GM21360 (cell line): Measurements from ENCODE around the gene S100A10.

Experiments
- ATAC-seq: cut with Tn5 transposase; IDR thresholded peaks from one replicate; pipeline ENCODE4 v1.9.1; 2021; ENCODE audit warnings: mild to moderate bottlenecking, moderate library complexity; ENCODE audit not compliant: unreplicated experiment

Gene S100A10, protein sequence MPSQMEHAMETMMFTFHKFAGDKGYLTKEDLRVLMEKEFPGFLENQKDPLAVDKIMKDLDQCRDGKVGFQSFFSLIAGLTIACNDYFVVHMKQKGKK

DNA sequence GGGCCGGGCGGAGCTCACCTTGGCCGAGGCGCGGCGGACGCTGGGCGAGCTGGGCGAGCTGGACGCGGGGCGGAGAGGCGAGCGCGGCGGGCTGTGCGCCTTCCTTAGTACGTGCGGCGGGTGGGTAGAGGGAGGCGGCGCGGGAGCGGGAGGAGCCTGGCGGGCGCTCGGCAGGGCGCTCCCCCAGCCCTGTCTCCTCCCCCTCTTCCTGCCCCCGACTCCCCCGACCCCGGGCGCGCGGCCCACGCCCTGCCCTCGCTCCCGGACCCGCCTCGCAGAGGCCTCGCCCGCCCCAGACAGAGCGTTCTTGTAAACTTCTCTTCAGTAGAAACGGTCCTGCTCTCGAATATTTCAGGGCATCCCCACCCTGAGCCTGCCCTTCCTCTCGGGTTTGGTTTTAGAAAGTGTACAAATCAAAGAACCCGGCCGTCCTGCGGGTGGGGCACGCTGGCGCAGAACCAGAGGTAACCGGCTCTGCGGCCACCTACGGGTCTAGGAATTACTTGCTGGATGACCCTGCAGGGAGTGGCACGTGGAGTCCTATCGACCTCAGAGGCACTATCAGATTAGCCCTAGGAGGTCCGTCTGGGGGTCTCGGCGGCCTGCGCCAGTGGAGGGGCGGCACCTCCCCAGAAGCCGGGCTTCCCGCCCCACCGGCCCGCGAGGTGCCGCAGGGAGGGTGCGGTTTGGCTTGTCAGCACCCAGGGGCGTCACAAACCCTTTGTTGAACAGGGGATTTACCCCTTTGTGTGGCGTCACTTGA is at the start of gene S100A10:
Gene S100A10, minus strand, starts transcription at position 126 of the 763 bp plus-strand sequence. CDS start 7,629 bp downstream, outside the sequence.
- no peak for ATAC-seq

DNA sequence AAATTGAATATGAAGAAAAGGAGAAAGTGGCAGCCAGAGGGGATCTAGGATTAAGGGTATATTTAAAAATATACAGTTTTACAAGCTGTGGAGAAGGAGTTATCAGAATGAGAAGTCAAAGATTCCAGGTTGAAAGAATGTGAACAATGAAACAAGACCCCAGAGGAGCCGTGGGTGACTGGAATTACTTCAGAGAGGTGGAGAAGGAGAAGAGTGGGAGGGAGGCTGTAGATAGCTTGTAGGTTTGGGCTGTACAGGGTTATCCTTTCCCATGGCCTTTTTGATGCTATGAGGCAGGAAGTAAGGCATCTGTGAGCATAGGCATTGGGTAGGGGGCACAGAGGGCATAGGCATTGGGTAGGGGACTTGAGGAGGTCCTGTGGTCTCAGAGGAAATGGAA is 48.4 kb upstream of the S100A10 start:
- no peak for ATAC-seq

DNA sequence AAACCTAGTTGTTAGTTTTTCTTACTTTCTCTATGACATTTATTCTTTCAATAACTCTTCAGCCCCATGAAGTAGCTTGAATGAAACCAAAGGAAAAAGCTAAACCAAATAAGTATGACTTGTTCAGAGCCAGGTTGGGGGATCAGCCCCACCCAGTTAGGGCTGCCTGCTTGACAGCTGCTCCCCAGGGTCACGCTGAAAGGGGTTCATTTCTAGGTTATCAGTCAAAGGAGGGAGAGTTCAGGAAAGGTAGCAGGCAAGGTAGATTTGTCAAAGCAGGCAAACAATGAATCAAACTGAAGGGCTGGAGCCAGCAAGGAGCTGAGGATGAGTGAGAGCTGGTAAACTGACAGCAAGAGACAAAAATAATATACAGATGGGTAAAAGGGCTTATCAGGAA is 46.2 kb upstream of the S100A10 start:
- no peak for ATAC-seq

DNA sequence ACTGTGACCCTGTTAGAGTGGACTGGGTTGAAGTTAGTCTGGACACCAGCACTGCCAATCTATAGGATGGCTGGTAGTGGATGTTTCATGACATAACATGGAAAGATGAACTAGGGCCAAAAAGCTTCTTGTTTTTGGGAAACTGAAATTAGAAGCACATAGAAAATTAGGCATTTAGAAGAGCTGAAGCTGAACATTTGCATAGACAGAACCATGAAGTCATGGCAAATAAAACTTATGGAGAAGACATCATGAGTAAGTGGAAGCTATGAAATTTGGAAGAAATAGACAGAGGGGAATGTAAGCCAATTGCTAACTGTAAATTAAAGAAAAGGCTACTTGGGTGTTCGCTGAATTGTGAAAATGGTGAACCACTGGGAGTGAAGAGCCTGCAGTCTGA is 45.8 kb upstream of the S100A10 start:
- no peak for ATAC-seq

DNA sequence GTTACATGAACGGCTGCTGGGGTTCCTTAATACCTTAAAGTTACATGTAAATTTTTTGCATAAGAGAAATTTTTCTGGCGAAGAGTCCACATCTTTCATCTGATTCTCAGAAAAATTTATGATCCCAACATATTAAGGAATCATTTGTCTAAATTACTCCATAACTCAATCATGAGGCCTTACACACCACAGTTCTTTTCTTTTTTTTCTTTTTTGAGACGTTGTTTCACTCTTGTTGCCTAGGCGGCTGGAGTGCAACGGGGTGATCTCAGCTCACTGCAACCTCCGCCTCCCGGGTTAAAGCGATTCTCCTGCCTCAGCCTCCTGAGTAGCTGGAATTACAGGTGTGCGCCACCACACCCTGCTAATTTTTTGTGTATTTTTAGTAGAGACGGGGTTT is 45.2 kb upstream of the S100A10 start:
- ATAC-seq: no peak

DNA sequence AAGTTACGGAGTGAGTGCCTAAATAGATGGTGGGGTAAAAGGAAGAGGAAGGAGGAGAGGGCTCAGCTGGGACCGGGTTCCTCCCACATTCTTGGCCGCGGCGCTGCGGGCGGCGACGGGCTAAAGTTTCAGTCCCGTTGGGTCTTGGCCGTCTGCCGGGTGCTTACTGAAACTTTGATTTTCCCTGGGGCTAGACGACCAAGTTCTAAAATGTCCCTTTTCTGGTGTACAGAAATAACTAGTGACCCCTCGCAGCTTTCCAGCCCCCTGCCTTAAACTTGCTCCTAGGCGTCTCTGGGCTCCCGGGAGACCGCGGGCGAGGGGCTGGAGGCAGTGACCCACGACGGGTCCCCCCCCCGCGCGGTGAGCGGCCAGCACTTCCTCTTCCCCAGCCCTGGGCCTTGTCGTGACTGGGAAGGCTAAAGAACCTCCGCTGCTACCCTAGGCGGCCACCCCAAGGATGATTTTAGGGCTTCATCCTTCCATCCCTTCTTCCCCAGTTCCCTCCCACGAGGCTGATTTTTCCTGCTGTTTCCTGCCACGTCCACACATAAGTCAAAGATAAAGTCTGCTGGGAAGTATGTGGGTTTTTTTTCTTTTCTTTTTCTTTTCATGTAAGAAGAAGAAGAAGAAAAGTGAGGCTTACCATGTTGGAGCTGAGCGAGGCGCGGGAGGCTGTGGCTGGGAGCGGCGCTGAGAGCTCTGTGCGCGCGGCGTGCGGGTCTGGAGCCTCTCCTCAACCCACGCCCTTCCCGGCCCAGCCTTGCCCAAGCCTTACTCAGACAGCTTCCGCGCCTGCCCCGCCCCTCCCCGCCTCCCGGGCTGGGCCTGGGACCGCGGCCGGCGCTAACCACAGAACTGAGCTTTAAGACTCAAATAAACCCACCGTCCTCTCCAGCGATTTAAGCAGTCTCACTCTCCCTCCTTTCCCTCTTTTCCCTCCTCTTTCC is 42.9 kb upstream of the S100A10 start, which contains the start of gene S100A11:
Gene S100A11, minus strand, starts transcription at position 738 of the 950 bp plus-strand sequence. Its CDS starts 89 bp downstream, at position 649.
- no peak for ATAC-seq

DNA sequence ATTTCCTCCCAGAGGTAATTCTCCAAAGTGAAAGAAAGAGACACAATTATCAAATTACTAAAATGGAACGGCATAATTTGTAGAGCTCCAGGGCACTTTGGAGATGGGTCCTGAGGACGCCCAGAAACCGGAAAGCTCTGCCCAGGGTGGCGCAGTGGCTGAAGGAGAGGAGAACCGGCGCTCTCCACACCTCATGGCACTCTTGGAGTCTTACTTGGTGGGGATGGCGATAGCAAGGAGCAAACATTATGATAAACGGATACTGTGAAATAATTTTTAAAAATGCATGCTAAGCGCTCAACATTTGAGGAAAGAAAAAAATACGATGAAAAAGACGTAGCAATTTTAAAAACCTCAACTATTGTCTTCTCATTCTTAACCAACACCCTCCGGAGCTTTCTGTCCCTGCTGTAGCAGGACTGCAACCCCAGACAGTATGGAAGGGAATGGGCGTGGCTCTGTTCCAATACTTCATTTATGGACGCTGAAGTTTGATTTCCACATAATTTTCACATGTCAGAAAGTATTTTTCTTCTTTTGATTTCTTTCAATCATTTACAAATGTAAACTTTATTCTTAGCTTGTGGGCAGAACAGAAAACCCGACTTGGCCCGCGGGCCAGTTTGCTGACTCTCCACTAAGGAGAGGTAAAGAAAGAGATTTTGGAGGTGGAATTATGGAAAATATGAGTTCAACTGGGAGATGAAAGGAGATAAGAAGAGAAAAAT is 42.0 kb upstream of the S100A10 start:
- no peak for ATAC-seq

DNA sequence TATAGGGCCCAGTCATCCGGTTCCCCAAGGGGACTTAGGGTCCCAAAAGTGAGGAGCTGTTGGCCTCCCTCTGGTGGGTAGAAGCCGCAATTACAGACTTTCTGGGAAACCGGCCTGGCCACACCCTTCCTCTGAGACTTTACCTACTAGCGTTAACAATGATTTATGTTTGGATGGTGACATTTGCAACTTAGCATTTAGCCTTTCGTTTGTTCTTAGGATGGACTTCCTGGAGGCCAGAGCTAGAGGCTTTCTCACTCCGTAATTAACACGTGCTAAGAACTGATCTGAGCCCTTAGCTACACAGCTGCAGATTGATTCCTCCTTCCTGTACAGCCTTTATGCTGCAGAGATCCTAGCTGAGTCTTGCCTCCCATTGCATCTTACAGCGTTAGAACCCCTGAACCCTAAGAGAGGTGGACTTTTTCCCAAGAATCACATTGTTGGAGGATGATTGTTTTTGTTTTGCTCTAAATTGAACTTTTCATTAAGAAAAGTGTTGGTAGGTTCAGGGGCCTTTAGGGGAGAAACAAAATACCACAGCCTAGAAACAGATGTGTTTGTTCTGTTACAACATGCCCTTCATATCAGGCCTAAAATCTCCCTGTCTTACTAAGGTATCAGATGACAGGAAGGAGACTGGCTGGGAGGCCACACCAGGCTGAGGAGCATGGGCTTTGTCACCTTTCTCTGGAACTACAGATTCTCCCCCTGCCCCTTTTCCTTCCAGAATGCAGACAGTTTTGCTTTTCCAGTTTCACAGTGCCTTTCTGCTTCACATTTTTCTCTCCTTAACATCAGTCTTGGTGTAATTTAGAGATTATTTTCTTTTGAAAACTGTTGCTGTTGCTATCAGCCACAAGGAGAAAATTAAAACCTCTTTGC is 41.2 kb upstream of the S100A10 start:
- ATAC-seq: no peak

DNA sequence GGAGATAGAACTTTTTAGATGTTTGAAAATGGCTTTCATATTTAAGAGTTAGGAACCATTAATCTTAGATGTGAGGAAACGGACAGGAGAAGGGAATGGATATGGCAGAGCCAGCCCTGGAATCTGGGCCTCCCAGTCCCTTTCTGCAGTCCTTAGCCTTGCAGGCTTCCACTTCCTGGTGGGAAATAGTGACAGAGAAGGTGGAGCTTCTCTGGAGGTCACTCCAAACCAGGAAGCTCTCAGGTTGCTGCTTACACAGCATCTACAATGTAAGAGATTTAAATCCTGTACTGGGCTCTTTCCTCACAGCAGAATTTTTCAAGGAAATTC is 40.6 kb upstream of the S100A10 start:
- no peak for ATAC-seq

DNA sequence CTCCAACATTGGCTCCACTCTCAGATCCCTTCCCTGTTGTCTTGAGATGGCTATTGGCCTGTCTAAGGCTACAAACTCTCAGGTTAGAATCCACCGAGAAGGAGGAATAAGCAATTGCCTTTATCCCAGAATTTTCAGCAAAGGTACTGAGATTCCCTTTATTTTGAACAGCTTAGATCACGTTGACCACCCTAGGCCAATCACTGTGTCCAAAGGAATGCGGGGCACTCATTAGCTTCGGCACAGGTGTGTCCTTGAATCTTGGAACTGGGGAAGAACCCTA is 36.2 kb upstream of the S100A10 start:
- no peak for ATAC-seq

DNA sequence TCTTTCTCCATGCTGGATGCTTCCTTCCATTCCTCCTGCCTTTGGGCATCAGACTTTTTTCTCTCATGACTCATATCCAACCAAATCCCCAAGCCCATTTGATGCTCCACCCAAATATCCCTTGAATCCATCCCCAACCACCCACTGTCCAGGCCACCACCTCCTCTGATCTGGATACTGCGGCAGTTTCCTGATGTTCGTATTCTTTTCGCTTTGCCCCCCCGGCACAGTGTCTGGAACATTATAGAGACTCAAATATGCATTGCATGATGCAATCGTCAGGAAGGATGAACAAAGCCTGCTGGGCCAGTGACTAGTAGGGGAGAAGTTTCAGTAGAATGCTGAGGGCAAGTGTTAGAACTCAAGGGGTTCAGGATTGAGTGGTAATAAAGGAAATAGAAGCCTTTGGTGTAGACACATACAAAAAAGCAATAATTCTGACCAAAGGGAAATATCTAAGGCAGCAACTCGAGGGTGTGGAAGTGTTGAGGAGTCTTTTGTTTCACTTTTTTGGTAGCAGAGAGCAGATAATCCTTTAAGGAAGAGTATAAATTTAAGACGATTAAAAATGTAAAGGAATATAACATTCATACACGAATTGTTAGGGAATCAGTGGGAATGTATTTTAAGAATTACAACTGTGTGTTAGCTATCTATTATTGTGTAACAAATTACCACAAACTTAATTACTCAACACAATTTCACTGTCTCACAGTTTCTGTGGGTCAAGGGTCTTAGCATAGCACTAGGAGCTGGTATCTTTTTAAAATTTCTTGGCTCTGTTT is 35.7 kb upstream of the S100A10 start:
- no peak for ATAC-seq

DNA sequence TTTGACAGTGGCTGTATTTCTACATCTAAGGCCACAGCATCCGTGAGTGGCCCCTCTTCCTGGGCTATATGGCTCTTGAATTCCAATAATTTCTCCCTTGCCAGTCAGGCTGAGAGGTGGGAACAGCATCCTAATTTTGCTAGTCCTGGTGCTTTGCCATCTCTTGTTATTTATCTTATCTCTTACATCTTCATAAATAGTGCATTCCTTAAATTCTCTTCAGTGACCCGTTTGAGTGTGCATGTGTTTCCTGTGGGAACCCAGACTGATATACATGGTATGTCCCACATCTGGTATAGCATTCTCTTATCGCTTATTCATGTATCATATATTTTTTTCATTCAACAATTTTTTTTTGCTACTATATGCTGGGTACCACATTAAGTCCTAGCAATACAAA is 33.2 kb upstream of the S100A10 start:
- no peak for ATAC-seq

DNA sequence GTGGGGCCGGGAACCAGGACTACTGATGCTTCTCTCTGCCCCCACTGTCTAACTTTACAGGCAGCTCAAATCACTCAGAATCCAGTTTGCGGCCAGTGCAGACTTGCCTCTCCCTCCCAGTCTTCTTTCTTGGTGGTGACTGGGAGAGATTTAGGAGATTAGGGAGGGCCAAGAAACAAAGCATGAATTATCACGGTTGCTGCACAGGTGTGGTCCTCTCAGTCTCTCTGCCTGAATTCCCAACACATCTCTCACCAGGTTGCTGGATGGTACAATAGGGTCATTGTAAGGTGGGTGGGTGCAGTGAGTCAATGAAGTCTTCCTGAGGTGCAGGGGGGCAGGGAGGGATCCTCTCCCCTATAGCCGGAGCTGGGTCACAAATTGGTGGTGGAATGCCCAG is 30.6 kb upstream of the S100A10 start:
- ATAC-seq: no peak

DNA sequence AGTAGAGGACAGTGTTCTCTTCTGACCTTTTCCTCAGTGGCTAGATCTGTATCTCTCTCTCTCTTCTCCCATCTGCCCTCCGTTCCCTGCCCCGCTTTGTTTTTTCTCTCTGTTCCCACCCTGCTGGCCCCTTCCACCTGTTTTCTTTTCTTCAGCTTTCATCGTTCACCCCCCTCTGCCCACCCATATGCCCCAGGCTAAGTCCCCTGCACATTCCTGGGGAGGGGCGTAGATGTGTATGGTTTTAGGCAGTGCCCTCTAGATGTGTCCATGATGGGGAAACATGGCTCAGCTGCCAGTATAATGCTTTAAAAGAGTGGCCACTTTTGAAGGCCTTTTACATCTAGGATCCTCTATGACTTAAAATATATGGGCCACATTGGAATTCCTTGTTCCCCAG is 29.6 kb upstream of the S100A10 start:
- ATAC-seq: no peak

DNA sequence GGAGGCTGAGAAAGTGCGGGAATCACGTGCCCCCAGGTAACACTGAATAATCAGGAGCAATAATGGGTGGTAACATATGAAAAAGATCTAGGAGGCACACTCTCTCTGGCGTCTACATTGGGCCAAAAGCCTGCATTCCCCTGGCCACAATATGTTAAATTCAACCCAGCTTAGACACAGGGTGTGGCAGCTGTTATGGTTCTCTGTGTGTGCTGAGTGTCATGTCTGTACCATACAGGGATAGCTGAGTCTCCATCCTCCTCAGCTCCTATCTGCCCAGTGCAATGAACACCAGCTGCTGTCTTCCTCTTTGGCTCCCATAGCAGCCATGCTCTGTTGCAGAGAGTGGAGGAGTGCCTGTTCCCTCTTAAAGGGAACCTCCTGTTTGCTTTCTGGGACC is 28.8 kb upstream of the S100A10 start:
- ATAC-seq: no peak

DNA sequence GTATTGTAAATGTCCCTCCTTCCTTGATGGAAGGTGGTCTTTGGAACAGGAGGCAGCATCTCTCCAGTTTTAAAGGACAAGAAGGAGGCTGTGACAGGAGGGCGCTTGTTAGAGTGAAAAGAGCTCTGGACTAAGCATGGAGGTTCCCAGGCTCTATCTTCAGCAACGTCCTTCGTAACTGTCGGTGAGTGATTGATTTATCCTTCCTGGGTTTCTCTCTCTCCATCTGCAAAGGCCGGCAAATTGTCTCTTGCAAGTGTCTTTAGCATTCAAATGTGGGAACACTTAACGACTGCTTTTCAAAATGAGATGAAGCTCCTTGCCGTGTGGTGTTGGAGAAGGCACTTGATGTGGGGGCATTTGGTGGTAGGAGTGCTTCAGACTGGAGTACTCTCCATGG is 27.9 kb upstream of the S100A10 start:
- no peak for ATAC-seq

DNA sequence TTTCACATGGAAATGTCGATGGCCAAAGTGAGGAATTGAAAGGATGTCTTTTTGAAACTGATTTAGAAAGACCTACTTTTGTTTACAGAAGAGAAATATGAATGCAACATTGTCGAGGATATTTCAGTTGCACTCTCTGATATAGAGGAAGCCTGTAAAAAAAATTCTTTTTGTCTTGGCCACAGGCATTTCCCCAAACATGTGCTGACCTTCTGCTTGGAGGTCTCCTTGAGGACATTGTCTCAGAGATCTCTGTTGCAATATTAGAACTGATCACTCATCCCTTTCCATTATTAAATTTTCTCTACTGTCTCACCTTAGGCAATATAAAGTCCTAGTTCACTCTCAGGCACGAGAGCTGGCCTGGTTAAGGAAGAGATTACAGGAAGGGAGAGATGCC is 27.2 kb upstream of the S100A10 start:
- ATAC-seq: no peak

DNA sequence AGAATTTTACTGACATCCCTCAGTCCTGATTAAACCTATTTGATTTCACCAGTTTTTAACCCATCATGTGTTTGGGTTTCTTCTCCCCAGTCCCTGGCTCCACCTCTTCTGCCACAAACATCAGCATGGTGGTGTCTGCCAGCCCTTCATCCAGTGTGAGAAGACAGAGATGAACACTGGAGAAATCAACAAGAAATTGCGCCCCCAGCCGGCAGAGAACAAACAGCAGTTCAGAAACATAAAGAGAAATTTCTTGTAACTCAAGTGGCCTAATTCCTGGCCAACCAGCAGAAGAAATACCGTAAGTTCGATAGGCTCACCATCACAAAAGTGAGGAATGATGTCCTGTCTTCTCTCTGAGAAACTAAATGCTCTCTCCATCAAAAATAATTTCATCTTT is 24.9 kb upstream of the S100A10 start:
- ATAC-seq: no peak

DNA sequence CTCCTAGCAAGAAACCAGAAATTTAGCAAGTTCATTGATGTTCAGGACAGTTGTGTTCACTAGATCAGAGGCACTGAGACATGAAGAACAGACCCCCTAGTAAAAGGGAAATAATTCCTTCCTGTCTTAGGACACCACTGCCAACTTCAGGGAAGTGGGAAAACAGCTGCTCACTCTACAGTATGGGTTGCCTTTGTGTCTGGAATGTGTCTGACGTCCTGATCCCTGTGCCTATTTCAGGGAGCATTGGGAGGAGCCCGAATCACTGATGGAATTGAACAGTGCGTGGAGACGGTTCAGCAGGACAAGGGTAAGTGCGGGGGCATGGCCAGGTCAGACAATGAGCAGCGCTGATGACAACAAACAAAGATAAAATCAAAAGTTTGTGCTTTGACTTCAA is 22.1 kb upstream of the S100A10 start:
- no peak for ATAC-seq

DNA sequence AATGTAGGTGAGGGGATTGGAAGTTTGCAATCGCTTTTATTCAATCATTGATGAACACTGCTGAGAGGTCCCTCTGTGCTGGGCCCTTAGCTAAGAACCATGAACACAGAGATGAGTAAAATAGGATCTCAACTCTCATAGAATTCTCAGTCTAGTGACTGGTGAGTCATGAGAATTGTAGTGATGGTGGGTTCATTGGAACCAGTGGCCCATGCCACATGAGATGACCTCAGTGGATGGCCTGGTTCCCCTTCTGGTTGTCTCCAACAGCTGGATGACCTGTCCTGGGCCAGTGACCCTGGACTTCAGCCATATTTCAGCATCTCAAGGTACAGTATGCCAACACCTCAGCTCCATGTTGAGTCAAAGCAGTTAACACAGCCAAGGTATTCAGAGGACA is 21.3 kb upstream of the S100A10 start:
- no peak for ATAC-seq
